ENCODE data around the gene FXYD6.

Gene FXYD6

GRCh38 chr11:117859061-117859460, 17.4 kb downstream of the FXYD6 start:
- H3K9me3 Mint-ChIP-seq = no peaks in the 10 kb centered on the region
- peaks cover under 1% of the 10 kb centered on the region for H3K27me3 Mint-ChIP-seq
- no peak overlapping the region for H3K4me3 Mint-ChIP-seq
- H3K27ac Mint-ChIP-seq = no peak overlapping the region
- peaks cover 4% of the 10 kb centered on the region for H3K4me1 Mint-ChIP-seq (ENCODE audit: low read depth)
- no peaks in the 10 kb centered on the region for H3K36me3 Mint-ChIP-seq (ENCODE audit: low read depth)

GRCh38 chr11:117857734-117858414, 18.6 kb downstream of the FXYD6 start:
- peaks cover 5% of the 10 kb centered on the region for H3K27me3 Mint-ChIP-seq
- peaks cover 6% of the 10 kb centered on the region for H3K4me1 Mint-ChIP-seq (ENCODE audit: low read depth)
- H3K9me3 Mint-ChIP-seq = peaks cover 3% of the 10 kb centered on the region
- H3K36me3 Mint-ChIP-seq (ENCODE audit: low read depth) = no peaks in the 10 kb centered on the region
- no peak overlapping the region for H3K4me3 Mint-ChIP-seq
- H3K27ac Mint-ChIP-seq = no peak overlapping the region

DNA sequence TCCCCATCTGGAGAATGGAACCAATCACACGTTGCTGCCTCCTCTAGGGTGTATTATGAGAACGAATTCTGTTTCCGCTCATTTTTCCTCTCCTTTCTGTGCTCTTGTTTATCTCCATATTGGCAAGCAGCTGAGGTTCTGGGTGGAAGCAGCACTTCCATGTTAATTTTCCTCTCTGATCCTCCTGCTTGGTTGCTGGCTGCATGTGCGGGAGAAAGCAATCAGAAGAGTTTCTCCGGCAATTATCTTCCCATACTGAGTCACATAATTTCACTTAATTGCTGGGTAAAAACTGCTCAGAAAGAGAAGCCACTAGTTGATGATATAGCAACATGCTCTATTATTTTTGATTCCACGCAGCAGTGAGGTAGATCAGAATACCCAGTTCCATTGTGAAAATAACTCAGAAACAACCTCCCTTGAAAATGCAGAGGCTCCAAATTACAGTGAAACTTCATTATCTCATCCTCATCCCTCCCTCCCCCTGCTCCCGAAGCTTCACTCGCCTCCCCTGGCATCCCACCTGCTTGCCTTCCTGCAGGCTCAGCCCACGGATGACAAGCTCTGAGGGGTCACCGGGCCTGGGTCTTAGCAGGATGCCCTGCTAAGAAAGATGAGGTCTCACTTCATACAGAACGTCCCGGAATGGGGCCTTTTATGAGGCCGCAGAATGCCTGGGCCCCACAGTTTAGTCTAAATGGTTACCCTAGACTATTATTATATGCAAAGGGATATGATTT, 20.4 kb downstream of the FXYD6 start:
- Mint-ChIP-seq H3K9me3 (peaks cover 9% of the 10 kb centered on the region), H3K4me3 (no peak overlapping the region), H3K27me3 (peaks cover 12% of the 10 kb centered on the region), H3K4me1 (ENCODE audit: low read depth) (peaks cover 7% of the 10 kb centered on the region), H3K36me3 (ENCODE audit: low read depth) (no peaks in the 10 kb centered on the region), H3K27ac (no peak overlapping the region)

- H3K4me3 Mint-ChIP-seq = no peak overlapping the region
- H3K27me3 Mint-ChIP-seq = peaks cover 12% of the 10 kb centered on the region
These were observed 21.1 kb downstream of the FXYD6 start for GRCh38 chr11:117855186-117855845.

DNA sequence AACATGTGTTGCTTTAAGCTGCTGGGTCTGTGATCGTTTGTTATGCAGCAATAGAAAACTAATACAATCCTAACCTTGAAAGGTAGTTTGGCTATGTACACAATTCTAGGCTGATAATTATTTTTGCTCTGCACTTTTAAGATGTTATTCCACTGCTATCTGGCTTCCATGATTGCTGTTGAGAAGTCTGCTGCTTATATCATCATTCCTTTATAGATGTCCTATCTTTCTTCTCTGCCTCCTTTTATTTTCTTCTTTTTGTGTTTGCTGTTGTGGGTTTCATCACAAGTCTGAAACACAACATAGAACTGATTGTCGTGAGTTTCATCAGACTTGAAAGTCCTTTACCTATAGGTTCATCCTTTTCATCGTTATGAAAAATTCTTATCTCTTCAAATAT, 24.1 kb downstream of the FXYD6 start:
- Mint-ChIP-seq H3K4me3 (no peak overlapping the region), H3K4me1 (ENCODE audit: low read depth) (peaks cover 15% of the 10 kb centered on the region), H3K9me3 (peaks cover 9% of the 10 kb centered on the region), H3K27ac (no peak overlapping the region), H3K27me3 (peaks cover 12% of the 10 kb centered on the region), H3K36me3 (ENCODE audit: low read depth) (no peaks in the 10 kb centered on the region)

More at GRCh38 chr11:117855186-117855845, 21.1 kb downstream of the FXYD6 start:
- Mint-ChIP-seq H3K36me3 (ENCODE audit: low read depth) (no peaks in the 10 kb centered on the region), H3K9me3 (peaks cover 9% of the 10 kb centered on the region), H3K4me1 (ENCODE audit: low read depth) (peaks cover 8% of the 10 kb centered on the region), H3K27ac (no peak overlapping the region)

DNA sequence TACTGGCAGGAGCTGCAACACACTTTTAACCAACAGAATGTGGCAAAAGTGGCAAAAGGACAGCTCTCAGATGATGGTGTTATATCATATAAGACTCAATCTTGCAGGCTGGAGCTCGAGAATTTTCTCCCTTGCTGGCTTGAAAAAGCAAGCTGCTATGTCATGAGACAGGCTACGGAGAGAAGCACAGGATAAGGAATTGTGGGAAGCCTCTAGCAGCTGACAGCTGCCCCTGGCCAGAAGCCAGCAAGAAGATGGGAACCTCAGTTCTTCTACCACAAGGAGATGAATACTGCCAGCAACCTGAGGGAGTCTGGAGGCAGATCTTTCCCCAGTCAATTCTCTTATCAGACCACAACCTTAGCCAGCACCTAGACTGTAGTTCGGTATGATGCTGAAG, 24.6 kb downstream of the FXYD6 start:
- H3K4me1 Mint-ChIP-seq (ENCODE audit: low read depth) = peaks cover 15% of the 10 kb centered on the region
- no peaks in the 10 kb centered on the region for H3K36me3 Mint-ChIP-seq (ENCODE audit: low read depth)
- H3K27me3 Mint-ChIP-seq = peaks cover 12% of the 10 kb centered on the region
- H3K4me3 Mint-ChIP-seq = no peak overlapping the region
- H3K9me3 Mint-ChIP-seq = peaks cover 9% of the 10 kb centered on the region
- no peak overlapping the region for H3K27ac Mint-ChIP-seq

DNA sequence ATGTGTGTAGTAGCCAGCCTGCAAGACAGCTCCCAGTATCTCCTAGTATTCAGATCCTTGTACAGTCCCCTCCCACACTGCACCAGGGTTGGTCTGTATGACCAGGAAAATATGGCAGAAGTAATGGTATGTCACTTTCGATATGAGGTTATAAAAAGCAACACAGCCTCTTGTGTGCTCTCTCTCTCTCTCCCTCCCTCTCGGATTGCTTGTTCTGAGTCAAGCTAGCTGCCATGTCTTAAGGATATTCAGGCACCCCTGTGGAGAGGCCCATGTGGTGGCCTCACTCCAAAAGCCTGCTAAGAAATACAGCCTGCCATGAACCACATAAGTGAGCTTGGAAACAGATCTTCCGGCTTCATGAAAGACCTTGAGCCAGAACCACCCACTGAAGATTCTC, 25.4 kb downstream of the FXYD6 start:
- Mint-ChIP-seq H3K27me3 (peaks cover 12% of the 10 kb centered on the region), H3K4me1 (ENCODE audit: low read depth) (peaks cover 15% of the 10 kb centered on the region), H3K36me3 (ENCODE audit: low read depth) (no peaks in the 10 kb centered on the region), H3K27ac (no peak overlapping the region), H3K9me3 (peaks cover 9% of the 10 kb centered on the region), H3K4me3 (no peak overlapping the region)

DNA sequence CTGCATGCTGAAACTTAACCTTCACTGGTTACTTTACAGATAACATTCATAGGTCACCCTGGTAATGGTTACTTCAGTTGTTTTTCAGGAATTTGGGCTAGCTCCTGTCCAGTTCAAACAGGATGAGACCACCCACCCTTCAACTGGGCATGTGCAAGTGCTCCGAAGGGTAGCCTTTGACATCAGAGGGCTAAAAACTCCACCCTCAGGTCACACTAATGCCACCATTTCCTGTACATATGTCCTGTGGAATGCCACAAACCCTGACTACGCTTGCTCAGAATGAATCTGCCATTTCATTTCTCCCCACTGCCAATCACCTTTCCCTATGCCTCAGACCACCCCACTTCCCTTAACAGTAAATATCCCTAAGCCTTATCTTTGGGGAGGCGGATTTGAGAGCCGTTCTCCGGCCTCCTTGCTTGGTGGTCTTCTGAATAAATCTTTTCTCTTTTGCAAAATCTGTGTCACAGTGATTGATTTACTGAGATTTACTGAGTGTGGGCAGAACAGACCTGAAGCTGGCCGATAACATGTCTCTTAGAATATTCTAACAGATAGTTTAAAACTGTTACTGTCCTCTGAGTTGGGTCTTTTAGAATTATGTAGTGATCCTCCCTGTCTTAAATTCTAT, 26.6 kb downstream of the FXYD6 start:
- Mint-ChIP-seq H3K4me3 (no peak overlapping the region), H3K27ac (no peak overlapping the region), H3K9me3 (peaks cover 9% of the 10 kb centered on the region), H3K27me3 (peaks cover 12% of the 10 kb centered on the region), H3K36me3 (ENCODE audit: low read depth) (no peaks in the 10 kb centered on the region), H3K4me1 (ENCODE audit: low read depth) (peaks cover 15% of the 10 kb centered on the region)

- H3K36me3 Mint-ChIP-seq (ENCODE audit: low read depth) = no peaks in the 10 kb centered on the region
- H3K4me1 Mint-ChIP-seq (ENCODE audit: low read depth) = no peaks in the 10 kb centered on the region
- no peak overlapping the region for H3K27ac Mint-ChIP-seq
- H3K4me3 Mint-ChIP-seq = no peak overlapping the region
- no peaks in the 10 kb centered on the region for H3K9me3 Mint-ChIP-seq
- no peaks in the 10 kb centered on the region for H3K27me3 Mint-ChIP-seq
These were observed 32.6 kb downstream of the FXYD6 start for GRCh38 chr11:117843666-117844484.

DNA sequence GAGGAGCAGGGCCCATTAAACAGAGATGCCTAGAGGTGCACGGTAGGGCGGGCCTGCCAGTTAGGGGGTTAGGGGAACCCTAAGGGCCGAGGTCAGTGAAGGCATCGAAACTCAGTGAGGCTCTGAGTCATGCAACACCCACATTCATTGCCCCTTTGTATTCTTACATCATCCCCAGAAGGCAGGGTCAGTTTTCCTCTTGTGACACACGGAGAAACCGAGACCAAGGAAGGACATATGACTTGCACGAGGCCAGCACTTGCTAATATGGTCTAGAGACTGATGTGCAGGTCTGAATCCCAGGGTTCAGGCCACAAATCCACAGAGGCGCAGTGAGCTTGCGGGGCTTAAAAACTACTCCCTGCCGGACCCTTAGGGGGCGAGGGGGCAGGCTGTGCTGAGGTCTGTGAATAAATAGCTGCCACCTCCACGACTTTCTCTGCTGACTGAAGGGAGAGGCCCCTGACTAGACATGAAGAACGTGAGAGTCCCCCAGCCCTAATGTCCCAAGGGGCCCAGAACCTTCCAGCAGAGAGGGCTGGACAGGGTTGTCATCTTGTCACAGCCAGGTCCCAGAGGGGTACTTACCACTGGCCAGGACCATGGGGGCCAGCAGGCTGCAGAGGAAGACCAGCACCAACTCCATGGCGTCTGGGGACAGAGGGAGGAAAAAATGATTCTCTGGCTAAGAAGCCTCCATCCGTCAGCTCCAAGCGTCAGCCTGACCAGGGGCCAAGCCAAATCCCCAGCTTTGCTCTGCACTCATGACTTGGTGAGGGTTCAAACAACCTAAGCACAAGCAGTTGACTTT, 34.1 kb downstream of the FXYD6 start:
- no peaks in the 10 kb centered on the region for H3K4me1 Mint-ChIP-seq (ENCODE audit: low read depth)
- H3K36me3 Mint-ChIP-seq (ENCODE audit: low read depth) = no peaks in the 10 kb centered on the region
- no peak overlapping the region for H3K27ac Mint-ChIP-seq
- H3K27me3 Mint-ChIP-seq = no peaks in the 10 kb centered on the region
- H3K9me3 Mint-ChIP-seq = no peaks in the 10 kb centered on the region
- H3K4me3 Mint-ChIP-seq = no peak overlapping the region

- H3K27me3 Mint-ChIP-seq = no peaks in the 10 kb centered on the region
- no peaks in the 10 kb centered on the region for H3K9me3 Mint-ChIP-seq
- H3K36me3 Mint-ChIP-seq (ENCODE audit: low read depth) = no peaks in the 10 kb centered on the region
- H3K4me1 Mint-ChIP-seq (ENCODE audit: low read depth) = no peaks in the 10 kb centered on the region
- H3K27ac Mint-ChIP-seq = no peak overlapping the region
- H3K4me3 Mint-ChIP-seq = no peak overlapping the region
These were observed 34.9 kb downstream of the FXYD6 start for GRCh38 chr11:117841551-117842031.

GRCh38 chr11:117840881-117841550, 35.4 kb downstream of the FXYD6 start:
- Mint-ChIP-seq H3K9me3 (no peaks in the 10 kb centered on the region), H3K4me1 (ENCODE audit: low read depth) (no peaks in the 10 kb centered on the region), H3K36me3 (ENCODE audit: low read depth) (no peaks in the 10 kb centered on the region), H3K4me3 (no peak overlapping the region), H3K27me3 (no peaks in the 10 kb centered on the region), H3K27ac (no peak overlapping the region)
